DND-41 (cell line): Measurements from ENCODE around the gene ABAT.
A peak's percentile ranks its signal among the peaks of the same experiment; 100 is the strongest.
"Not testable (repeated sequence)": the region's sequence is repeated elsewhere in the genome, so short reads cannot be mapped to it uniquely, and the experiment has no call there.

ENCODE experiments used
- ATAC-seq: fragments of 200-7000 bp; cut with Tn5 transposase; 3 replicates; pipeline ENCODE4 v1.9.1; 2021; ENCODE audit warnings: low read depth; ENCODE audit not compliant: insufficient read depth
- DNase-seq: peaks from one replicate; pipeline ENCODE4 v3.0.0-alpha.2; 2020
- H2AFZ ChIP-seq: 2 replicates; pipeline ENCODE4 v1.6.0; 2012; ENCODE audit warnings: low read depth, low read length
- H3K27ac ChIP-seq: 2 replicates; pipeline ENCODE4 v1.5.1; 2012; ENCODE audit warnings: low read length, inconsistent platforms
- H3K27me3 ChIP-seq: fragments of 200-600 bp; sonication (generic); 2 replicates; pipeline ENCODE4 v1.6.0; 2012; ENCODE audit warnings: low read length, mild to moderate bottlenecking, inconsistent platforms; ENCODE audit not compliant: insufficient read depth, poor library complexity
- H3K36me3 ChIP-seq: 2 replicates; pipeline ENCODE4 v1.5.1; 2012; ENCODE audit warnings: low read length, inconsistent platforms; ENCODE audit not compliant: insufficient read depth
- H3K4me1 ChIP-seq: 2 replicates; pipeline ENCODE4 v1.5.1; 2012; ENCODE audit warnings: mild to moderate bottlenecking, low read length; ENCODE audit not compliant: insufficient read depth
- H3K4me2 ChIP-seq: 2 replicates; pipeline ENCODE4 v1.6.0; 2012; ENCODE audit warnings: mild to moderate bottlenecking, moderate library complexity, low read length, inconsistent platforms; ENCODE audit not compliant: insufficient read depth
- H3K4me3 ChIP-seq, 2 experiments: fragments of 200-600 bp in 1 of 2; shearing (Covaris generic) in 1 of 2; 2 replicates each; pipeline ENCODE4 v1.5.1; 2012 to 2016; ENCODE audit warnings: inconsistent platforms in 2 of 2, low read length in 2 of 2, mild to moderate bottlenecking in 2 of 2, low read depth in 1 of 2, moderate library complexity in 1 of 2
- H3K79me2 ChIP-seq: 2 replicates; pipeline ENCODE4 v1.6.0; 2012; ENCODE audit warnings: low read length, inconsistent platforms; ENCODE audit not compliant: insufficient read depth
- H3K9ac ChIP-seq: 2 replicates; pipeline ENCODE4 v1.6.0; 2012; ENCODE audit warnings: low read depth, mild to moderate bottlenecking, inconsistent platforms, low read length, moderate library complexity
- H3K9me3 ChIP-seq: 2 replicates; pipeline ENCODE4 v1.5.1; 2012; ENCODE audit warnings: low read length, moderate library complexity, mild to moderate bottlenecking, inconsistent platforms; ENCODE audit not compliant: insufficient read depth, severe bottlenecking
- H4K20me1 ChIP-seq: 2 replicates; pipeline ENCODE4 v1.6.0; 2012; ENCODE audit warnings: low read length; ENCODE audit not compliant: insufficient read depth
- EZH2 ChIP-seq: IDR thresholded peaks from 3 replicates; pipeline ENCODE4 v1.6.1; 2012; ENCODE audit warnings: borderline replicate concordance, low read depth, mild to moderate bottlenecking, moderate library complexity, low read length, inconsistent platforms; ENCODE audit not compliant: severe bottlenecking
- TF ChIP-seq, protein P1 (sequence below): IDR thresholded peaks from 2 replicates; pipeline ENCODE4 v1.5.1; 2012; ENCODE audit warnings: borderline replicate concordance, low read length, moderate library complexity, mild to moderate bottlenecking; ENCODE audit not compliant: poor library complexity, severe bottlenecking; ENCODE audit errors: extremely low read depth

ABAT gene

GRCh38 chr16:8703693-8704092 lies 29.3 kb downstream of the ABAT start:
- no peaks in the 10 kb centered on the region for H3K9me3 ChIP-seq
- no peak overlapping the region for H3K4me3 ChIP-seq
- no peak overlapping the region for H3K27ac ChIP-seq
- ATAC-seq (no peak), DNase-seq (no peak)
- no peak overlapping the region for H2AFZ ChIP-seq
- peaks cover 13% of the 10 kb centered on the region for H3K4me1 ChIP-seq
- no peaks in the 10 kb centered on the region for H3K79me2 ChIP-seq
- no peaks in the 10 kb centered on the region for H4K20me1 ChIP-seq
- TF ChIP-seq, protein P1, sequence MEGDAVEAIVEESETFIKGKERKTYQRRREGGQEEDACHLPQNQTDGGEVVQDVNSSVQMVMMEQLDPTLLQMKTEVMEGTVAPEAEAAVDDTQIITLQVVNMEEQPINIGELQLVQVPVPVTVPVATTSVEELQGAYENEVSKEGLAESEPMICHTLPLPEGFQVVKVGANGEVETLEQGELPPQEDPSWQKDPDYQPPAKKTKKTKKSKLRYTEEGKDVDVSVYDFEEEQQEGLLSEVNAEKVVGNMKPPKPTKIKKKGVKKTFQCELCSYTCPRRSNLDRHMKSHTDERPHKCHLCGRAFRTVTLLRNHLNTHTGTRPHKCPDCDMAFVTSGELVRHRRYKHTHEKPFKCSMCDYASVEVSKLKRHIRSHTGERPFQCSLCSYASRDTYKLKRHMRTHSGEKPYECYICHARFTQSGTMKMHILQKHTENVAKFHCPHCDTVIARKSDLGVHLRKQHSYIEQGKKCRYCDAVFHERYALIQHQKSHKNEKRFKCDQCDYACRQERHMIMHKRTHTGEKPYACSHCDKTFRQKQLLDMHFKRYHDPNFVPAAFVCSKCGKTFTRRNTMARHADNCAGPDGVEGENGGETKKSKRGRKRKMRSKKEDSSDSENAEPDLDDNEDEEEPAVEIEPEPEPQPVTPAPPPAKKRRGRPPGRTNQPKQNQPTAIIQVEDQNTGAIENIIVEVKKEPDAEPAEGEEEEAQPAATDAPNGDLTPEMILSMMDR: no peak
- no peak for TF ChIP-seq EZH2
- H3K9ac ChIP-seq: no peak overlapping the region
- peaks cover 3% of the 10 kb centered on the region; the same call in 1 of the 2 replicates for H3K36me3 ChIP-seq
- H3K27me3 ChIP-seq: no peaks in the 10 kb centered on the region
- no peak overlapping the region for H3K4me2 ChIP-seq

GRCh38 chr16:8704098-8704497 lies 29.7 kb downstream of the ABAT start:
- Histone ChIP-seq H3K27me3 (no peaks in the 10 kb centered on the region), H3K4me3 (no peak overlapping the region), H3K79me2 (no peaks in the 10 kb centered on the region), H3K27ac (no peak overlapping the region), H3K36me3 (peaks cover 3% of the 10 kb centered on the region; the same call in 1 of the 2 replicates), H4K20me1 (no peaks in the 10 kb centered on the region), H3K4me2 (no peak overlapping the region), H2AFZ (no peak overlapping the region), H3K4me1 (peaks cover 13% of the 10 kb centered on the region), H3K9me3 (no peaks in the 10 kb centered on the region), H3K9ac (no peak overlapping the region)
- TF ChIP-seq, protein P1: no peak
- no peak for TF ChIP-seq EZH2
- ATAC-seq (no peak), DNase-seq (no peak)

DNA sequence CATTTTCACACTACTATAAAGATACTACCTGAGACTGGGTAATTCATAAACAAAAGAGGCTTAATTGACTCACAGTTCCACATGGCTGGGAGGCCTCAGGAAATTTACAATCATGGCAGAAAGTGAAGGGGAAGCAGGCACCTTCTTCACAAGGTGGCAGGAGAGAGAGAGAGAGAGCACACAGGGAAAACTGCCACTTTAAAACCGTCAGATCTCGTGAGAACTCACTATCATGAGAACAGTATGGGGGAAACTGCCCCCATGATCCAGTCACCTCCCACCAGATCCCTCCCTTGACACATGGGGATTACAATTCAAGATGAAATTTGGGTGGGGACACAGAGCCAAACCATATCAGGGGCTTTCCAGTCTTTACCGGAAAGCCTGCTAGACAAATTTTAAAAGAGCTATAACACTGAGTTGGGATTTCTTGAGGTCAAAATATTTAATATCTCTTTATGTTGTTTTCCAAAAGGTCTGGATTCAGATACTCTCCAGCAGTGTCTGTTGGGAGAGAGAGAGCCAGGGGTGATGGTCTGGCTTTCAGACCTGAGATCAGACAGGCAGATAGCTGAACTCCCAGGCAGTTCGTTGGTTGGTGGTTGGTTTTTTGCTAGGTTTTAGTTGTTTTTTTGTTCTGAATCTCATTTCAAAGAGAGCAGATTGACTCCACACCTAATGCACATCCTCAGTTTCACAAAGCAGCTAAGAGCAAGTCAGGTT lies 30.8 kb downstream of the ABAT start:
- ATAC-seq: 0 out of 3 replicates have a peak, but pooled peaks have one; percentile 24
- H3K9ac ChIP-seq, H2AFZ ChIP-seq, H3K9me3 ChIP-seq, H3K27ac ChIP-seq, H4K20me1 ChIP-seq, H3K27me3 ChIP-seq, H3K4me3 ChIP-seq, H3K79me2 ChIP-seq, H3K4me2 ChIP-seq, DNase-seq, H3K36me3 ChIP-seq: not testable (repeated sequence)
- H3K4me1 ChIP-seq: peaks cover 13% of the 10 kb centered on the region

DNA sequence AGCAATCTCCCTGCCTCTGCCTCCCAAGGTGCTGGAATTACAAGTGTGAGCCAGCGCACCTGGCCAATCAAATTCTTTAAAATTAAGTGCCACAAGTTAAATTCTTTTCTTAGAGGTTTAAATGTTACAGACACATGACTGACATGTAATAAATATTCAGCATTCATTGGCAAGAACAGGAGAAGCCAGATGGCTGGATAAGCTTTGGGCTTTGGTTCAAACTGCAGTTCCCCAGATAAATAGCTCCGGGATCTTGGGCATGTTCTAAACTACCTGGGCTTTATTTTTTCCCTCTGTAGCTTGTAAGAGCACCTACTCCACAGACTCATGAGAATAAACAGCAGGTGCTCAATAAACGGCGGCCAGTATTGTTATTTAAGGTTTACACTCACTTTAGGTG lies 34.1 kb downstream of the ABAT start:
- DNase-seq (no peak), ATAC-seq (no peak)
- Histone ChIP-seq H3K27ac (no peak overlapping the region), H3K4me2 (no peak overlapping the region), H3K79me2 (no peaks in the 10 kb centered on the region), H4K20me1 (no peaks in the 10 kb centered on the region), H3K27me3 (no peaks in the 10 kb centered on the region), H3K9me3 (no peaks in the 10 kb centered on the region), H3K4me1 (peaks cover 13% of the 10 kb centered on the region), H3K9ac (no peak overlapping the region), H3K4me3 (no peak overlapping the region), H2AFZ (no peak overlapping the region), H3K36me3 (no peaks in the 10 kb centered on the region)
- TF ChIP-seq, protein P1: no peak
- TF ChIP-seq EZH2: no peak
